K562 (cell line): Measurements from ENCODE around the gene TBC1D10A. TPM values are rescaled to one million over a fixed set of nuclear protein-coding genes. Genes with fewer than 3 reads are reported as not detected.

Source experiments
- ATAC-seq: fragments of 200-7000 bp; cut with Tn5 transposase; 3 replicates; pipeline ENCODE4 v1.9.1; 2020; ENCODE audit warnings: moderate library complexity
- BruUV-seq: library from RNA; stranded (reverse); fragments of 400-500 nt; replicated peaks from 2 replicates; lab custom pipeline; 2021; lab: Mats Ljungman, UMichigan
- CTCF ChIA-PET: fragments of 300-600 bp; formaldehyde crosslinking; extraction: SDS; loops from one replicate; lab custom pipeline; 2021; ENCODE audit warnings: low intra/inter-chr PET ratio; lab: Yijun Ruan, JAX
- POLR2A ChIA-PET: fragments of 300-600, 350-650 bp; sonication (Branson Sonifier 250); formaldehyde crosslinking; extraction: SDS; loops from one replicate; lab custom pipeline; 2021; ENCODE audit warnings: antibody characterized with exemption, inconsistent platforms; lab: Yijun Ruan, JAX
- DNase-seq, 4 experiments: peaks; one replicate each; pipeline versions ENCODE4 v3.0.0 to v3.0.0-alpha.2; 2011 to 2018; ENCODE audit warnings: low spot score in 3 of 4, mixed read lengths in 3 of 4; ENCODE audit errors: extremely low read depth in 1 of 4
- FAIRE-seq: peaks from 2 replicates; lab custom pipeline; 2011; peaks lifted over from hg19 to GRCh38; lab: Jason Lieb, UNC
- H2AFZ ChIP-seq: 2 replicates; pipeline ENCODE4 v1.6.0; 2011; ENCODE audit warnings: low read depth, low read length, control low read depth, inconsistent platforms
- H3K27ac ChIP-seq: fragments of 200-600 bp; 3 replicates; pipeline ENCODE4 v1.8.0; 2011; ENCODE audit warnings: low read depth, mild to moderate bottlenecking, control low read depth, inconsistent platforms, low read length, moderate library complexity, mixed read lengths; ENCODE audit errors: extremely low read depth
- H3K27me3 ChIP-seq, 2 experiments: fragments of 300-600 bp in 1 of 2; 2 replicates in 1 of 2; 3 replicates in 1 of 2; pipeline versions ENCODE4 v1.6.0 to v1.8.0; 2011; ENCODE audit warnings: inconsistent platforms in 2 of 2, low read length in 2 of 2, mild to moderate bottlenecking in 1 of 2, mixed read lengths in 1 of 2, moderate library complexity in 1 of 2; ENCODE audit not compliant: control insufficient read depth in 2 of 2, insufficient read depth in 2 of 2
- H3K36me3 ChIP-seq: fragments of 300-600 bp; 3 replicates; pipeline ENCODE4 v1.8.0; 2011; ENCODE audit warnings: mild to moderate bottlenecking, low read length, inconsistent platforms; ENCODE audit not compliant: control insufficient read depth, insufficient read depth
- H3K4me1 ChIP-seq, 2 experiments: fragments of 200-600 bp in 1 of 2; replicated peaks in 1 of 2; 2 replicates in 1 of 2; 3 replicates in 1 of 2; pipeline versions ENCODE4 v1.5.1 to v1.8.0; 2011; ENCODE audit warnings: inconsistent platforms in 2 of 2, low read length in 2 of 2, mild to moderate bottlenecking in 1 of 2, mixed read lengths in 1 of 2, moderate library complexity in 1 of 2; ENCODE audit not compliant: control insufficient read depth in 2 of 2, insufficient read depth in 2 of 2
- H3K4me2 ChIP-seq: 2 replicates; pipeline ENCODE4 v1.6.1; 2011; ENCODE audit warnings: low read length, control low read depth, inconsistent platforms, mixed read lengths; ENCODE audit not compliant: insufficient read depth
- H3K4me3 ChIP-seq: fragments of 200-600 bp; sonication (generic), shearing (Covaris generic); 2 replicates; pipeline ENCODE4 v1.5.1; 2016; ENCODE audit warnings: control low read depth, inconsistent platforms
- H3K79me2 ChIP-seq: fragments of 200-600 bp; 3 replicates; pipeline ENCODE4 v1.8.0; 2011; ENCODE audit warnings: low read length, inconsistent platforms; ENCODE audit not compliant: control insufficient read depth, insufficient read depth
- H3K9ac ChIP-seq, 2 experiments: 2 replicates each; pipeline versions ENCODE4 v1.6.0 to v1.6.1; 2011; ENCODE audit warnings: low read depth in 2 of 2, low read length in 2 of 2, control low read depth in 1 of 2, inconsistent platforms in 1 of 2, mild to moderate bottlenecking in 1 of 2, mixed read lengths in 1 of 2; ENCODE audit not compliant: insufficient read depth in 1 of 2
- H3K9me1 ChIP-seq: one replicate; pipeline ENCODE4 v1.6.0; 2011; ENCODE audit warnings: inconsistent platforms, mild to moderate bottlenecking, low read length, moderate library complexity; ENCODE audit not compliant: control insufficient read depth, insufficient read depth
- H3K9me3 ChIP-seq: replicated peaks from 2 replicates; pipeline ENCODE4 v1.5.1; 2011; ENCODE audit warnings: low read depth, low read length, inconsistent platforms; ENCODE audit not compliant: control insufficient read depth, insufficient read depth
- H4K20me1 ChIP-seq: replicated peaks from 2 replicates; pipeline ENCODE4 v1.6.1; 2011; ENCODE audit warnings: low read length, inconsistent platforms, mixed read lengths; ENCODE audit not compliant: control insufficient read depth, insufficient read depth
- CBX5 ChIP-seq: IDR thresholded peaks from 2 replicates; pipeline ENCODE4 v1.6.1; 2014; ENCODE audit warnings: low read depth, borderline replicate concordance
- EZH2 ChIP-seq: IDR thresholded peaks from 2 replicates; pipeline ENCODE4 v1.6.1; 2012; ENCODE audit warnings: low read depth, mild to moderate bottlenecking, inconsistent platforms, low read length, borderline replicate concordance
- FOXK1 ChIP-seq: sonication (generic); formaldehyde crosslinking; IDR thresholded peaks from 2 replicates; pipeline ENCODE4 v1.8.0; 2022; ENCODE audit warnings: missing genetic modification reagents, mild to moderate bottlenecking, borderline replicate concordance
- GABPB1 ChIP-seq: sonication (generic); formaldehyde crosslinking; IDR thresholded peaks from 2 replicates; pipeline ENCODE4 v1.8.0; 2022; ENCODE audit warnings: mild to moderate bottlenecking, missing genetic modification reagents
- ILK ChIP-seq: fragments of 450-650 bp; IDR thresholded peaks from 2 replicates; pipeline ENCODE4 v1.6.1; 2016; ENCODE audit warnings: missing genetic modification characterization, low read depth, mild to moderate bottlenecking, missing compliant biosample characterization, moderate library complexity, borderline replicate concordance
- MYNN ChIP-seq, 2 experiments: sonication (generic); formaldehyde crosslinking in 1 of 2; IDR thresholded peaks; 2 replicates each; pipeline versions ENCODE4 v1.5.0 to v1.6.1; 2016 to 2020; ENCODE audit warnings: antibody characterized with exemption in 1 of 2, missing genetic modification reagents in 1 of 2
- NFIC ChIP-seq: fragments of 450-650 bp; IDR thresholded peaks from 2 replicates; pipeline ENCODE4 v1.6.1; 2017; ENCODE audit warnings: mild to moderate bottlenecking, inconsistent platforms
- POLR2A ChIP-seq: fragments of 450-650 bp; conservative IDR thresholded peaks from 2 replicates; pipeline ENCODE4 v1.6.1; 2016
- SRSF9 ChIP-seq: fragments of 200-400 bp; formaldehyde crosslinking; IDR thresholded peaks from 2 replicates; pipeline ENCODE4 v1.6.1; 2017; ENCODE audit warnings: low read depth, low read length, borderline replicate concordance
- USF2 ChIP-seq: sonication (generic); formaldehyde crosslinking; IDR thresholded peaks from 2 replicates; pipeline ENCODE4 v1.5.0; 2020; ENCODE audit warnings: missing genetic modification reagents
- ZNF778 ChIP-seq: fragments of 450-650 bp; formaldehyde crosslinking; IDR thresholded peaks from 2 replicates; pipeline ENCODE4 v1.4.0; 2020; ENCODE audit warnings: mild to moderate bottlenecking, moderate library complexity
- WGBS: fragments of 100-300 bp; shearing (Covaris generic); methylation state at CpG from one replicate; pipeline ENCODE4 v1.1.6; 2016; ENCODE audit warnings: low coverage, mixed read lengths; ENCODE audit not compliant: insufficient coverage; ENCODE audit errors: missing lambda C conversion rate; 5-methylcytosine and 5-hydroxymethylcytosine counted together
- in situ Hi-C: fragments of 300-500 bp; cut with MboI; formaldehyde crosslinking; loops from 4 replicates; pipeline ENCODE4 v1.15.0; 2018; ENCODE audit warnings: inconsistent platforms, mixed read lengths
- intact Hi-C: fragments of 100-400 bp; cut with micrococcal nuclease; formaldehyde crosslinking; loops from 2 replicates; pipeline ENCODE4 v1.14.2; 2022
- polyA plus RNA-seq, 8 experiments: library from polyadenylated mRNA; depleted of rRNA in 4 of 8; stranded (reverse) in 5 of 8; unstranded in 3 of 8; fragments of >200 nt; fragmentation: Nextera tagmentation in 2 of 8; fragmentation: Illumina TruSeq in 1 of 8; extraction: Ambion mirVana in 2 of 8; extraction: Trizol in 1 of 8; gene quantifications; 2 replicates each; pipeline versions ENCODE4 v1.2.1 to v1.2.3, GENCODE V29; 2011 to 2014; ENCODE audit warnings: inconsistent platforms in 1 of 8, missing spikeins in 1 of 8
- total RNA-seq, 7 experiments: library from RNA; depleted of rRNA in 6 of 7; stranded (reverse); fragments of >200 nt in 6 of 7; fragmentation: Illumina TruSeq in 2 of 7; extraction: Trizol in 2 of 7; gene quantifications; 2 replicates each; pipeline versions ENCODE4 v1.2.1 to v1.2.3, GENCODE V29; 2011 to 2021; ENCODE audit warnings: low replicate concordance in 1 of 7
- TF ChIP-seq, protein P1 (sequence below): sonication (generic); formaldehyde crosslinking; IDR thresholded peaks from 2 replicates; pipeline ENCODE4 v1.8.1; 2023; ENCODE audit warnings: mild to moderate bottlenecking, missing genetic modification reagents, moderate library complexity

Gene TBC1D10A
- total and polyA plus RNA-seq, 9 of the 15 experiments (the other 6 are each of a cell fraction or from before 2014, with no cell fraction given), result 0.13 to 10.4 (median 4.6) TPM

DNA sequence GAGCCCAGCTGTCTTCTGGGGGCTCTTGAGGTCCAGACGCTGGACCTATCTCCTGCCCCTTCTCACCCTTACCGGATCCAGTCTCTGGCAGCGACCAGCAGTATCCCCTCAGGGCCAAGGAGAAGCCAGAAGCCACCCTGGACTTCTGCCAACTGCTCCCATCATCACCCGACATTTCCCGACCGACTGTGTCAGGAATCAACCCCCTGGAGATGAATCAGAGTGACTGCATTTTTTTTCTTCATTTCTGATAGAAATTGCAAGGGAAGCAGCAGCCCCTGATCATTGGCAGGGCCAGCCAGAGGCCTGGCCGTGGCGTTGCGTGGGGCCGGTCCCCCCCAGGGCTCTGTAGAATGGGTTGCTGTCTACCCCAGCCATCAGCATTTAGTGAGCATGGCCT is 75.0 kb downstream of the TBC1D10A start:
- H3K9me1 ChIP-seq, result no peaks in the 10 kb centered on the region
- no peak overlapping the region for H2AFZ ChIP-seq
- no peak for FAIRE-seq
- H3K79me2 ChIP-seq, result no peaks in the 10 kb centered on the region
- H3K27ac ChIP-seq, result no peak overlapping the region
- intact Hi-C loops, result no loop called here
- H3K4me3 ChIP-seq, result no peak overlapping the region
- H3K9me3 ChIP-seq, result no peaks in the 10 kb centered on the region
- no peak for ATAC-seq
- peaks cover 0 to 36% of the 10 kb centered on the region in 2 experiments; a peak in 2 of 5 replicates for H3K4me1 ChIP-seq
- no peak for DNase-seq
- no peaks in the 10 kb centered on the region for H3K36me3 ChIP-seq
- TF ChIP-seq EZH2 (no peak), NFIC (peak; percentile 61)
- TF ChIP-seq, all 486 proteins: peak for 1
- no peak overlapping the region for H3K4me2 ChIP-seq
- H4K20me1 ChIP-seq, result no peaks in the 10 kb centered on the region
- in situ Hi-C loops, result no loop called here
- no peak overlapping the region for H3K9ac ChIP-seq
- POLR2A ChIA-PET, result interaction anchor here (0.6 to 0.7 kb wide), 2 partner anchors 11 to 132 kb away, joined by 4 read pairs; no protein-coding TSS in a partner anchor
- H3K27me3 ChIP-seq, result peaks cover 0 to 15% of the 10 kb centered on the region in 2 experiments; a peak in 2 of 5 replicates
- BruUV-seq, result no TSS peak
- WGBS, result 26% methylated on average over 10 of the region's 10 CpGs
- CTCF ChIA-PET, result interaction anchor here (0.8 to 0.9 kb wide), 2 partner anchors 34 to 143 kb away, joined by 3 to 4 read pairs; no protein-coding TSS in a partner anchor

DNA sequence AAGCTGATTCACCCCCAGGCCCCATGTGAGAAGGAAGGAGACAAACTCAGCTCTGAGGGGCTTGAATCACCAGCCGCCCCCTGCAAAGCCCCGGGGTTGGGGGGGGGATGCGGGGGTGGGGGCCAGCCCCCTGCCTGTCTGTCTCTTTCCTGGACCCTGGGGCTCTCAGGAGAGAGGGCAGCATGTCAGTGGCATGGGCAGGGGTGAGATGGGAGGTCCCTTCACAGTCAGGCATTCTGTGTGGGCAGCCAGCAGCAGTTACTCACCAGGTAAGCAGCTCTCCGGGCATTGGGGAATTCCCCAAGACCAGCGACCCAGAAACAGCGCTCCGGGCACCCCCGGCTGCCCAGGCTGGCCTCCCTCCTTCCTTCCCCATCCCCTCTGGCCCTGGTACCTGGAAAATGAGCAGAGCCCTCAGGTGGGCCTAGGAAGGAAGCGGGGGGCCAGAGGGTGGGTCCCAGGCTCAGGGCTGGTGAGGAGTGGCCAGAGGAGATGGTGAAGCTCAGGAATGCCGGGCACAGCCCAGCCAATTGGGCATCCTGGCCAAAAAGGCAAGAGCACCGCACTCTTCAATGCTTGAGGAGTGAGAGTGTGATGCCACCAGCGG is 76.0 kb downstream of the TBC1D10A start:
- Histone ChIP-seq H4K20me1 (no peaks in the 10 kb centered on the region), H3K9ac (no peak overlapping the region), H3K27me3 (peaks cover 0 to 23% of the 10 kb centered on the region in 2 experiments; a peak in 2 of 5 replicates), H2AFZ (no peak overlapping the region), H3K79me2 (no peaks in the 10 kb centered on the region), H3K27ac (no peak overlapping the region), H3K4me3 (no peak overlapping the region), H3K36me3 (no peaks in the 10 kb centered on the region), H3K9me1 (no peaks in the 10 kb centered on the region), H3K4me2 (no peak overlapping the region), H3K9me3 (no peaks in the 10 kb centered on the region), H3K4me1 (peaks cover 0 to 37% of the 10 kb centered on the region in 2 experiments; a peak in 2 of 5 replicates)
- FAIRE-seq (no peak), ATAC-seq (no peak), DNase-seq (no peak)
- WGBS, result 13% methylated on average over 6 of the region's 12 CpGs
- ChIA-PET POLR2A (interaction anchor here (0.6 to 0.7 kb wide), 2 partner anchors 12 kb away, joined by 4 read pairs; no protein-coding TSS in a partner anchor), CTCF (interaction anchor here (0.9 kb wide), 1 partner anchor 35 kb away, joined by 3 read pairs; no protein-coding TSS in a partner anchor)
- TF ChIP-seq FOXK1 (CRISPR knock-in tag) (no peak), USF2 (CRISPR knock-in tag) (no peak), MYNN (IDR thresholded peaks at IDR 0.05) (no peak), MYNN (CRISPR knock-in tag; IDR thresholded peaks at IDR 0.05) (no peak), POLR2A (no peak), CBX5 (no peak), GABPB1 (CRISPR knock-in tag) (no peak), SRSF9 (no peak), ILK (tag) (no peak), ZNF778 (CRISPR knock-in tag) (no peak)
- TF ChIP-seq, protein P1, sequence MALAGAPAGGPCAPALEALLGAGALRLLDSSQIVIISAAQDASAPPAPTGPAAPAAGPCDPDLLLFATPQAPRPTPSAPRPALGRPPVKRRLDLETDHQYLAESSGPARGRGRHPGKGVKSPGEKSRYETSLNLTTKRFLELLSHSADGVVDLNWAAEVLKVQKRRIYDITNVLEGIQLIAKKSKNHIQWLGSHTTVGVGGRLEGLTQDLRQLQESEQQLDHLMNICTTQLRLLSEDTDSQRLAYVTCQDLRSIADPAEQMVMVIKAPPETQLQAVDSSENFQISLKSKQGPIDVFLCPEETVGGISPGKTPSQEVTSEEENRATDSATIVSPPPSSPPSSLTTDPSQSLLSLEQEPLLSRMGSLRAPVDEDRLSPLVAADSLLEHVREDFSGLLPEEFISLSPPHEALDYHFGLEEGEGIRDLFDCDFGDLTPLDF (CRISPR knock-in tag), result no peak
- in situ Hi-C loops (no loop called here), intact Hi-C loops (no loop called here)
- BruUV-seq, result no TSS peak
